Kasumi-1 (cell line): ENCODE measurements around the gene HS1BP3.

Source experiments
- DNase-seq, 2 experiments: peaks; one replicate each; lab custom pipeline; 2025; lab: John Stamatoyannopoulos, UW

The HS1BP3 gene

GRCh38 chr2:20674974-20675679, 24.2 kb upstream of the HS1BP3 start:
- DNase-seq, result no peak

DNA sequence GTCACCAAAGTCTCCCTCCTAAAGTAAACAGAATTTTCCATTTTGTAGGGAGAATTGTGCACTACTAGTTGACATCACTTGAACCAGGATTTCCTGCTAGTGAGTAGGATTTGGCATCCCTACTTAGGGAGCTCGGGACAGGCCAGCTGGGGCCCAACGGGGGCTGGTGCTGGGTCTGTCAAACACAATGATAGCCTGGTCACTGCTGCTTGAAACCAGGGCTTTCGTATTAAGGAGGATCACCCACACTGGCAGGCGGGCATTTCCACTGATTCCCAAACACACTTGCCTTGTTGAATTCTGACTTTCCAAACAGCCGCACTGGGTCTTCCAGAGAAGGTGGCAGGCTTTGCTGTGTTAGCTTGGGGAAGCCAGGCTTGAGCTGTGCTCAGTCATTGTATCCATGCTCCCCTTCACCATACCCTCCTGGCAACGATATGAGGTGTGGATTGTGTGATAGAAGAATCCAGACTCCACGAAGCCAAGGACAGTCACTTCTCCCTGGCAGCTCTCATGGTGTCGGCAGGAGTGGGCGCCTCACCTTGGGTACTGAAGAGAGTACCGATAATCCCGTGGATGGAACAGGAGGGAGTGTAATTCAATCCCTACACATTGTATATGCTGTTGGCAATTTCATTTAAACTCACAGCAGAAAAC, 23.5 kb upstream of the HS1BP3 start:
- DNase-seq, result no peak

DNA sequence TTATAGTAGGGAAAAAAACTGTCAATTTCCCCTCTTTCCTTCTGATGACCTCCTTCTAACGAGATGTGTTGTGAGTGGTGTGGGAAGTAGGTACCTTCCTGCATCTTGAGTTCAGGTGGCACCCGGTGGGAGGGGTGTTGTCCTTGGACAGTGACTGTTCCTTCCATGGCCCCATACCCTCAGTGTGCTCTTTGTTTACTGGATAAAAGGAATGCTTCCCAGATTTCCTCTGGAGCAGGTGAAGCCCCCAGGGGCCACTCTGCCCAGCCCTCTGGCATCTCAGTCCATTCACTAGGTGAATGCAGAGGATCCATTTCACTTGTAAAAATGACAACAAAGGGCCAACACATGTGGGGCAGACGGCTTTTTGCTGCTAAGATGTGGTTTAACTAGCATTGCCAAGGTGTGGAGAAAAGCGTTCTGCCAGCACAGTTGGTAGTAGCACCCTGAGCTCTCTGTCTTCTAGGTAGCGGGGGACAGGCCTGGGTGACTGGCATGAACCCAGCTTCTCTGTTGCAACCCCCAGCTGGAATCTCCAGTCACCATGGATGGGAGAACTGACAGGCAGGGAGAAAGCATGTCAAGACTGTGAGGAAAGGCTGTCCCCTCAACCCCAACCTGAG, 22.9 kb upstream of the HS1BP3 start:
- no peak for DNase-seq

- DNase-seq, result no peak
Observed at GRCh38 chr2:20672201-20672951, 21.5 kb upstream of the HS1BP3 start.

DNA sequence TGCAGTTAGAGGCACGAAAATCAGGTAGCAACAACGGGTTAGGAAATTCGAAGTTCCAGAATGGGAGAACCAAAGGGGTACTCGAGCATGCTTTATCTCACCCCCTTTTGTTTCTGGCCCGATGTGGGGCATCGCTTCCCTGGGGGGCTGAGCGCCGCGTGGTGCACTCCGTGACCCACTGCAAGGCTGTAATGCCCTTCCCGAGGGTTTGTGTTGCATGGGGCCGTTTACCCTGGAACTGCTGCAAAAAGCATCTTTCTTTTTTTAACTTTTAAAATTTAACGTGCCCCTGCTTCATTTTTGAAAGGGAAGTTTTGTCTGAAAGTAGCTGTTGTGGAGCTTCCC, 20.8 kb upstream of the HS1BP3 start:
- DNase-seq, result no peak

DNA sequence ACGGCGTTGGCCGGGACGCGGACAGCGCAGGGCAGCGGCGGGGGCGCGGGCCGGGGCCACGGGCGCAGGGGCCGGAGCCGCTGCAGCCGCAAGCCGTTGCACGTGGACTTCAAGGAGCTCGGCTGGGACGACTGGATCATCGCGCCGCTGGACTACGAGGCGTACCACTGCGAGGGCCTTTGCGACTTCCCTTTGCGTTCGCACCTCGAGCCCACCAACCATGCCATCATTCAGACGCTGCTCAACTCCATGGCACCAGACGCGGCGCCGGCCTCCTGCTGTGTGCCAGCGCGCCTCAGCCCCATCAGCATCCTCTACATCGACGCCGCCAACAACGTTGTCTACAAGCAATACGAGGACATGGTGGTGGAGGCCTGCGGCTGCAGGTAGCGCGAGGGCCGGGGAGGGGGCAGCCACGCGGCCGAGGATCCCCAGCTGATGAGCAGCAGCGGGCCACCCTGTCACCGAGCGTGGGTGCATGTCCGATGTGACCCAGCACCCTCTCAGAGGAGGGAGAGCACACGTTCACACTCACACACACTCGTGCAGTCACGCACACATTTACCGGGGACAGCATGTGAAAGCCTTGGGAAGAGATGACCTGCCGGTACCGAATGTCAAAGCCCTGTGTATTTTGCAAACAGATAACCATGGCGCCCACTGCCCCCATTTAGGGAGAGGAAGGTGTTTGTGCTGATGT, 20.3 kb upstream of the HS1BP3 start:
- DNase-seq, result no peak

DNA sequence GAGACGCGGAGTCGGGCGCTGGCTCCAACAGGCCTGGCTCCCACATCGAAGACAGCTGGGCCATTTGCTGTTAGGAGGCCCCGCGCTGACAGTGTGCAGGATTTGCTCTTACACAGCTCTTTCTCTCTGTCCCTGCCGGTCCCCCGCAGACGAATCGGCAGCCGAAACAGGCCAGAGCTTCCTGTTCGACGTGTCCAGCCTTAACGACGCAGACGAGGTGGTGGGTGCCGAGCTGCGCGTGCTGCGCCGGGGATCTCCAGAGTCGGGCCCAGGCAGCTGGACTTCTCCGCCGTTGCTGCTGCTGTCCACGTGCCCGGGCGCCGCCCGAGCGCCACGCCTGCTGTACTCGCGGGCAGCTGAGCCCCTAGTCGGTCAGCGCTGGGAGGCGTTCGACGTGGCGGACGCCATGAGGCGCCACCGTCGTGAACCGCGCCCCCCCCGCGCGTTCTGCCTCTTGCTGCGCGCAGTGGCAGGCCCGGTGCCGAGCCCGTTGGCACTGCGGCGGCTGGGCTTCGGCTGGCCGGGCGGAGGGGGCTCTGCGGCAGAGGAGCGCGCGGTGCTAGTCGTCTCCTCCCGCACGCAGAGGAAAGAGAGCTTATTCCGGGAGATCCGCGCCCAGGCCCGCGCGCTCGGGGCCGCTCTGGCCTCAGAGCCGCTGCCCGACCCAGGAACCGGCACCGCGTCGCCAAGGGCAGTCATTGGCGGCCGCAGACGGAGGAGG, 19.6 kb upstream of the HS1BP3 start:
- DNase-seq, result no peak

DNA sequence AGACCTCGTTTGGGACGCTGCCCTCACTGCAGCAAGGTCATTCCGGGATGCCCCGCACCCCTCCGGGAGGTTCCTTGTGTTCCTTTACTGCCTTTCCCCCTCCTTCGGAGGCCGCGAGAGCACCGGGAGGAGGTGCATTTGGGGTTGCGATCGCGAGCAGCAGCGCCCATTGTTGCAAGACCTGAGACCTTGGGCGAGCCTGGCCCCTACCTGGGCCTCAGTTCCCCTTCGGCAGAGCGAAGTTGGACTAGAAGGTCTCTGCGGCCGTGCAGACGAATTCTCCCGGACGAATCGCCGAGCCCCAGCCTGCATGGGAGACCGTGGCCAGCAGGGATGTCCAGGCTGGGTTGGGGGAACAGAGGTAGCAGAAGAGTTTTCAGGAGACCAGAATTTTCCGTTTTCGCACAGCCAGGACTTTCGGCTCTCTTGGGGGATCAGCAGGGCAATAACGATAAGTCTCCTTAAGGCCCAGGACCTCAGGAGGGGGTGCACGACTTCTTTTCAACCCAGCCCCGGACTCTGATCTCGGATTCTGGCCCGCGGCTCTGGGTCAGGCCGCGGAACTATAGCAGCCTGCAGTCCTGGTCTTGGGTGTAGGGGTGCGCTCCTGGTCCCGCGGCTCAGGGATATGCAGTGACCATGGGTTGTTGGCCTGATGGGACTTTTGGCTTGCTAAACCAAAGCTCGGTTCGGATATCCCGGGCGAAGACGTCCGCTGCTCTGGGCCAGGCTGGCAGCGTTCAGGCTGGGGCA, 18.8 kb upstream of the HS1BP3 start:
- DNase-seq, result no peak

DNA sequence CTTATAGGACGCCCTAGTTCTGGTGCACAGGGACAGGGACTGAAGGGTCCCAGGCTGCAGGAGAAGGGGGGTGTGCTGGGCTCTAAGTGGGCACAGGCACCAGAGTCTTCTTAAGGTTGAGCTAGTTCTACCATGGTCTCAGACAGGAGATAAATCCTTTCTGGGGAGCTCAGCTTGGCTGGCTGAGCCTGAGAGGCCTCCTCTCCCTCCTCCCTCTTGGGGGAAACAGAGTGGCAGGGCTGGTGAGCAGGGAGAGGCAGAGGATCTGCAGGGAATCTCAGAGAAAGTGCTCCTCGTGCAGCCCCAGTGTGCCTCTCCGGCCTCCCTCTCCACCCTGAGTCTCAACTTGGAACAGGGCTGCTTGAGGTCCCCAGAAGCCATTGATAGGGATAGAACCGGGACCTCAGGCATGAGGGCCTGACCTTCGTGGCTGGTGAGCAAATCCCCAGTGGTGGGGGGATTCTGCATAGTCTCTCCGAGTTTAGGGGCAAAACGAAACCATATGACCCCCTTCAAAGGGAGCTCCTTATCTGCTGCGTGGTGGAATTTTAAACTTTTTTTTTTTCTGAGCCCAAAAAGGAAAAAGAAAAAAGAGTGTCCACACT, 18.1 kb upstream of the HS1BP3 start:
- no peak for DNase-seq

- no peak for DNase-seq
Observed at GRCh38 chr2:20668451-20668850, 17.6 kb upstream of the HS1BP3 start.

GRCh38 chr2:20667531-20668401, 16.9 kb upstream of the HS1BP3 start:
- no peak for DNase-seq

DNA sequence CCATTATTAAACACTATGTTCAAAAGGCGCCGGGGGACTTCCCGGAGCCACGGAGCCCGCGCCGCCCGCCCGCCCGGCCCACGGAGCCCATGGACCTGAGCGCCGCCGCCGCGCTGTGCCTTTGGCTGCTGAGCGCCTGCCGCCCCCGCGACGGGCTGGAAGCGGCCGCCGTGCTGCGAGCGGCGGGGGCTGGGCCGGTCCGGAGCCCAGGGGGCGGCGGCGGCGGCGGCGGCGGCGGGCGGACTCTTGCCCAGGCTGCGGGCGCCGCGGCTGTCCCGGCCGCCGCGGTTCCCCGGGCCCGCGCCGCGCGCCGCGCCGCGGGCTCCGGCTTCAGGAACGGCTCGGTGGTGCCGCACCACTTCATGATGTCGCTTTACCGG, 16.2 kb upstream of the HS1BP3 start:
- DNase-seq, result no peak

DNA sequence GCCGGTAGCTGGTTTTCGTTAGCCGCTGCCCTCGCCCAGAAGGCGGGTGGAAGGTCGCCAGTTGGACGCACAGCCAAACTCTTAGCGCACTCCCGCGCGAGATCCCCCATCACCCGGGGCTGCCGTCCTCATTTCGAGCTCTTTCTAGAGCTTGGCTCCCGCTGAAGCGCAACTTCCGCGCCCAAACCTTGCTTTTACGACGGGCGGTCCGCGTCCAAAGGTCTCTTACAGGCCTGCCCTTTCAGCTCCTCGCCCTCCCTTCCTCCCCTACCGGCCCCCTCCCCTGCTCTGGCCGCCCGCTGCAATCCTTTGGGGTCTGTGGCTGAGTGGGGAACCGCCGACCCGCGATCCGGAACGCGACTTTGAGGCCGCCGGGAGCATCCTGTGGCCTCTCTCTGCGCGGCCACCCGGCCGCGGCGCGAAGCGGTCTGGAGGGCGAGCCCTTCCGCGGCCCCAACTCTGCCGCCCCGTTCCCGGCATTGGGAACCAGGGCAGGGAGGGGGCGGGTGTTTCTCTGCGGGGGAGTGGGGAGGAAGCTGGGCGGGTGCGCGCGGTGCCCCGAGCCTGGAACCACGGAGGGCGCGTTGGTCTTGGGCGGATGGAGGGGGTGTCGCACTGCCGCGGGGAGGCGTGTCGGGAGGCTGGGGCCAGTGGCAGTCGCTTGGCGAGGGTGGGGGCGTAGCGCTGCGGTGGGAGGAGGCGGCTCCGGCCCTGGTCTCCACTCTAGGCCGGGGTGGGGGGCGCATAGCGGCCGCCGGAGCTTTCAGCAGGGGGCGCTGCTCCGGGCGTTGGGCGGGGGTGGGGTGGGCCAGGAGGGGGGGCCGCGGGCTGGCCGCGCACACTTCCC, 15.6 kb upstream of the HS1BP3 start, which contains the start of gene GDF7:
TSS of gene GDF7 (plus strand) at position 841 of the 847 bp plus-strand sequence. CDS start 96 bp downstream, outside the sequence.
- DNase-seq, result peak; percentile 14

- no peak for DNase-seq
Observed at GRCh38 chr2:20666005-20666303, 15.1 kb upstream of the HS1BP3 start.

- no peak for DNase-seq
Observed at GRCh38 chr2:20665243-20666004, 14.5 kb upstream of the HS1BP3 start.

GRCh38 chr2:20664431-20665242, 13.7 kb upstream of the HS1BP3 start:
- no peak for DNase-seq

DNA sequence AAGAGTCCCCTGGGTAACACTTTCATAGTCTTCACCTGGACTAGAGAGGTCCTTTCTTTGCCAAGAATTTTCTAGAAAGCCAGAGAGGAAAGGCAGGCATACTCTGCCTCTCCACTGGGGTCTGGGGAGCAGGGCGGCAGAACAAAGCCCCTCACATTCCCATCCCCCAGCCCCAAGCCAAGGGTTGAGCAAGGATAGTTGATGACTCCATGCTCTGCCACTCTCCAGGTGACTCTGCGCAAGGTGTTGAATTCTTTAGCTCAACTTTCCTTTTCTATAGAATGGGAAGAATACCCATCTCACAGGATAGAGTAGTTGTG, 13.1 kb upstream of the HS1BP3 start:
- no peak for DNase-seq
